ENCODE measurements around the gene CYTH1.

GRCh38 chr17:78771758-78772382, 10.2 kb downstream of the CYTH1 start:
- TF ChIP-seq CTCF (IDR thresholded peaks at IDR 0.05; ENCODE audit: insufficient read depth, low read depth, low read length) = no peak
- TF ChIP-seq EZH2 (IDR thresholded peaks at IDR 0.05; ENCODE audit: insufficient read depth, low read length) = no peak

All from astrocyte (in vitro differentiated cells and primary cell).